ENCODE results near the gene SMO. TPM values are rescaled to one million over a fixed set of nuclear protein-coding genes. Genes with fewer than 3 reads are reported as not detected.
A peak's percentile ranks its signal among the peaks of the same experiment; 100 is the strongest.

Gene SMO
- polyA plus RNA-seq, 3 donors: 0.07 TPM; not detected in 2

GRCh38 chr7:129160161-129160905 lies 28.1 kb upstream of the SMO start:
- no peak for TF ChIP-seq CTCF (IDR thresholded peaks at IDR 0.05)
- H3K27ac Mint-ChIP-seq: no peak overlapping the region

GRCh38 chr7:129161524-129162225 lies 26.8 kb upstream of the SMO start:
- H3K27ac ChIP-seq (ENCODE audit: low read depth in 1 of 2, low read length in 2 of 2): no peak overlapping the region
- H3K9me3 ChIP-seq (replicated peaks in 1 of 2; ENCODE audit: control insufficient read depth in 1 of 2, insufficient read depth in 1 of 2, low read length in 2 of 2): no peaks in the 10 kb centered on the region
- Mint-ChIP-seq H3K27me3 (ENCODE audit: low read depth in 3 of 3) (peaks cover 0 to 4% (median 0%) of the 10 kb centered on the region in 3 donors), H3K9me3 (no peaks in the 10 kb centered on the region), H3K4me1 (peaks cover 2% of the 10 kb centered on the region), H3K27ac (peak overlapping the region in 1 of 7 donors; percentile 18), H3K36me3 (peaks cover 3 to 10% of the 10 kb centered on the region in 2 donors), H3K4me3 (no peak overlapping the region)
- no peak overlapping the region for H2AFZ ChIP-seq (ENCODE audit: insufficient read depth, low read depth, low read length, poor library complexity, severe bottlenecking)
- no peak overlapping the region for H3K4me2 ChIP-seq (replicated peaks; ENCODE audit: extremely low read depth, low read length, poor library complexity, severe bottlenecking)
- no peak for DNase-seq
- H3K9ac ChIP-seq (ENCODE audit: insufficient read depth, low read length, poor library complexity, severe bottlenecking): no peak overlapping the region
- WGBS (ENCODE audit: insufficient coverage): 78% methylated on average over 3 of the region's 5 CpGs
- no peaks in the 10 kb centered on the region for H3K79me2 ChIP-seq (ENCODE audit: insufficient read depth, low read length)
- no peak overlapping the region for H3K4me3 ChIP-seq (replicated peaks in 1 of 3; ENCODE audit: low read depth in 2 of 3, low read length in 3 of 3)
- no peak for TF ChIP-seq CTCF (IDR thresholded peaks at IDR 0.05)
- no peaks in the 10 kb centered on the region for H3K36me3 ChIP-seq (replicated peaks in 1 of 2; ENCODE audit: control insufficient read depth in 1 of 2, insufficient read depth in 2 of 2, low read length in 2 of 2)
- H3K27me3 ChIP-seq (ENCODE audit: control insufficient read depth in 2 of 2, insufficient read depth in 2 of 2, low read length in 2 of 2): no peaks in the 10 kb centered on the region
- H4K20me1 ChIP-seq (ENCODE audit: insufficient read depth, low read length): no peaks in the 10 kb centered on the region
- intact Hi-C loops (cut with micrococcal nuclease): no loop called here
- no peaks in the 10 kb centered on the region for H3K4me1 ChIP-seq (ENCODE audit: control insufficient read depth in 1 of 2, insufficient read depth in 2 of 2, low read length in 2 of 2)

More at GRCh38 chr7:129160161-129160905, 28.1 kb upstream of the SMO start:
- H3K9ac ChIP-seq (ENCODE audit: insufficient read depth, low read length, poor library complexity, severe bottlenecking): no peak overlapping the region
- intact Hi-C loops (cut with micrococcal nuclease): no loop called here
- Mint-ChIP-seq H3K9me3 (no peaks in the 10 kb centered on the region), H3K4me1 (peaks cover 2% of the 10 kb centered on the region), H3K27me3 (ENCODE audit: low read depth in 3 of 3) (peaks cover 0 to 4% (median 0%) of the 10 kb centered on the region in 3 donors), H3K36me3 (peaks cover 3 to 10% of the 10 kb centered on the region in 2 donors), H3K4me3 (no peak overlapping the region)
- no peak for DNase-seq
- no peak overlapping the region for H3K4me2 ChIP-seq (replicated peaks; ENCODE audit: extremely low read depth, low read length, poor library complexity, severe bottlenecking)
- no peaks in the 10 kb centered on the region for H3K79me2 ChIP-seq (ENCODE audit: insufficient read depth, low read length)
- H3K4me3 ChIP-seq (replicated peaks in 1 of 3; ENCODE audit: low read depth in 2 of 3, low read length in 3 of 3): no peak overlapping the region
- H3K27me3 ChIP-seq (ENCODE audit: control insufficient read depth in 2 of 2, insufficient read depth in 2 of 2, low read length in 2 of 2): no peaks in the 10 kb centered on the region
- no peak overlapping the region for H2AFZ ChIP-seq (ENCODE audit: insufficient read depth, low read depth, low read length, poor library complexity, severe bottlenecking)
- H3K36me3 ChIP-seq (replicated peaks in 1 of 2; ENCODE audit: control insufficient read depth in 1 of 2, insufficient read depth in 2 of 2, low read length in 2 of 2): no peaks in the 10 kb centered on the region
- no peaks in the 10 kb centered on the region for H4K20me1 ChIP-seq (ENCODE audit: insufficient read depth, low read length)
- H3K27ac ChIP-seq (ENCODE audit: low read depth in 1 of 2, low read length in 2 of 2): no peak overlapping the region
- no peaks in the 10 kb centered on the region for H3K4me1 ChIP-seq (ENCODE audit: control insufficient read depth in 1 of 2, insufficient read depth in 2 of 2, low read length in 2 of 2)
- WGBS (ENCODE audit: insufficient coverage): 100% methylated on average over 1 of the region's 3 CpGs
- no peaks in the 10 kb centered on the region for H3K9me3 ChIP-seq (replicated peaks in 1 of 2; ENCODE audit: control insufficient read depth in 1 of 2, insufficient read depth in 1 of 2, low read length in 2 of 2)
